NCI-H1417 (cell line): Measurements from ENCODE around the gene DDB1.

Source experiments
- DNase-seq, 3 experiments: peaks; one replicate each; lab custom pipeline; 2025; lab: John Stamatoyannopoulos, UW

The DDB1 gene

DNA sequence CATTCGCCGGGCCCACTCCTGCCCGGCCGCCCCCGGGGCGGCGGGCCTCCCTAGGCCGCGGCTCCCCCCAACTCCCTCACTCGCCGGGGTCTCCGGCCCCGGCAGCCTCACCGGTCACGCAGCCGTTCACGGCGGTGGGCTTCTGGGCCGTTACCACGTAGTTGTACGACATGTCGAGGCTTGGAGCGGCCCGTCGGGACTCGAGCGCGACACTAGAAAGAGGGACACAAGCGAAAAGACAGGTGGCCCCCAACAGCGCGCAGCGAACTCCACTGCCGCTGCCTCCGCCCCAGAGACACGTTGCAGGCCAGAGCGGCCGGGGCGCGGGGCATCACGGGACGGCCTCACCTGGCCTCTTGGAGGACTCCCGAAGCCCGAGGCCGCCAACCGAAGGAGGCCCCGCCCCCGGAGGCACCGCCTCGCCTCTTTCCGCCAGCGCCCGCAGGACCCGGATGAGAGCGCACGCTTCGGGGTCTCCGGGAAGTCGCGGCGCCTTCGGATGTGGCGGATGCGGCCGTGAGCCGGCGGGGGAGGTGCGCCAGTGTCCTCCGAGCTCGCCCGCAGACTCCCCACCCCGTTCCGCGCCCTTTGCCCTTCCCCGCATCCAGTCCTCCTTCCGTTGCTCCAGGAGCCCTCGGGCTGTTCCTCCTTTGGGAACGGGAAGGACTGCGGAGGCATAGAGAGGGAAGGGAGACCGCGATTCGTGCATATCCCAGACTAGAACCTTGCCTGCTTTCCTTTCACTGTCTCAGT is at the start of gene DDB1, which contains the start of gene TKFC:
Gene DDB1, minus strand, starts transcription at position 309 of the 753 bp plus-strand sequence. Its CDS starts 137 bp downstream, at position 172.
Gene TKFC, plus strand, starts transcription at position 432 of the 753 bp plus-strand sequence. CDS start 1,501 bp downstream, outside the sequence.
- DNase-seq: peak; percentile 96 to 99 (median 98)

GRCh38 chr11:61380884-61381283 is 48.0 kb upstream of the DDB1 start:
- DNase-seq: peak in 1 of 3 experiments; percentile 29

GRCh38 chr11:61378713-61379313 is 45.9 kb upstream of the DDB1 start:
- DNase-seq: no peak

DNA sequence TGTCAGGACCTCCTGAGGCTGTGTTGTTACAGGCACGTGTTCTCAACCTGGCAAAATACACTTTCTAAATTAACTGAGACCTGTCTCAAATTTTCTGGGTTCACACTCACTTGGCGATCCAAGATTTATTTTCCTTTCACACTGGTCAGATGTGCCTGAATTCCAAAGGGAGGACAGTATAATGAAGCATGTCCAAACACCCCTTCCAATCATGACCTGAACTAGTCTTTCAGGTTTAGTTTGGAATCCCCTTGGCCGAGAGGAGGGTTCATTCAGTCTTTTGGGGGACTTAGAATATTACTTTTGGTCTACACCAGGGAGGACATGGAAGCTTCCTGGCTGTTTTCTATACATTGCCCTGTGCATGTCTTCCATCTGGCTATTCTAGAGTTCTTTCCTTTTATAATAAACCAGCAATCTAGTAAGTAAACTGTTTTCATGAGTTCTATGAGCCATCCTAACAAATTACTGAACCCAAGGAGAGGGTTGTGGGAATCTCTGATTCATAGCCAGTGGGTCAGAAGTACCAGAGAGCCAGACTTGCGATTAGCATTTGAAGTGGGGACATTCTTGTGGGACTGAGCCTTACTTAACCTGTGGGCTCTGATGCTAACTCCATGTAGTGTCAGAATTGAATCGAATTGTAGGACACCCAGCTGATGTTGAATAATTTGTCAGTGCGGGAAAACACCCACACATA is 44.7 kb upstream of the DDB1 start:
- no peak for DNase-seq

DNA sequence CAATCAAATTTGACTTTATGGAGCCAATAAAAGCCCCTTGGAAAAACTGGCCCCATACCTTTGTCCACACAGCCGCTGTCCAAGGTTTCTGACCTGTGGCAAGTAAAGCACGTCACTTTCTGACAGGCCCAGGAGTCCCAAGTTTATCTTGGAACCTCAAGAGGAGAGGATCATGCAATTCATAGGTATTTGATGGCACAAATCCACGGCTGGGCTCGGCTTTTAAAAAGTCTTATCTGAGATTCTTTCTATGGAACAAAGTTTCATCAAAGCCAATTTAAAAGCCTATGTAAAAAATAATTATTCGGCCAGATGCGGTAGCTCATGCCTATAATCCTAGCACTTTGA is 42.8 kb upstream of the DDB1 start:
- no peak for DNase-seq

DNA sequence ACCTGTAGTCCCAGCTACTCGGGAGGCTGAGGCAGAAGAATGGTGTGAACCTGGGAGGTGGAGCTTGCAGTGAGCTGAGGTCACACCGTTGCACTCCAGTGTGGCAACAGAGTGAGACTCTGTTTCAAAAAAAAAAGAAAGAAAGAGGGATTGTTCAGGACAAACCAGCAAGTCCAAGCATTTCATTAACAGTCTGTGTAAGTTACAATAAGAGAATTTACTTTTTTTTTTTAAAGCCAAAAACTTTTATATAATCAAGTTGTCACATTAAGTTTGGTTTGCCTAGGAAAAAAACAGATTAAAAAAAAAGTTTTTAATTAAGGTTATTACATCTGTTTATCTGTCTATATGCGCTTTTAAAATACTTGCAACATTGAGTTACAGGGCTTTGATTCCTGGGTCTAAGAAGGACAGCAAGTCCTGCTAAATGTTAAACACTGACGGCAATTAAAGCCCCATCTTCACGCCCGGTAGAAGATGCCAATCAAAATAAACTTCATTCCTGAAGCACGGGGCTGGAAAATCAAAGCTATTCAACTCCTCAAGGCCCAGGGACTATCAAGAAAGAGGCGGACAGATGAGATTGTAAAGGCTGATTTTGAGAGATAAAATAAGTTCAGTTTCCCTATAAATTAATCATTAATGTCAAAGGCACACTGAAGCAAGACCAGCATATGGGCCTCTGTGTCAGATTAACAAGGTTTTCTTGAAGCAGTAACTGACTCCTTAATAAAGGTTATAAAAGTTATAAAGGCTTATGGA is 39.9 kb upstream of the DDB1 start:
- DNase-seq: no peak

- no peak for DNase-seq
Observed at GRCh38 chr11:61370349-61371005, 37.6 kb upstream of the DDB1 start.

GRCh38 chr11:61369372-61370348 is 36.8 kb upstream of the DDB1 start:
- DNase-seq: no peak

DNA sequence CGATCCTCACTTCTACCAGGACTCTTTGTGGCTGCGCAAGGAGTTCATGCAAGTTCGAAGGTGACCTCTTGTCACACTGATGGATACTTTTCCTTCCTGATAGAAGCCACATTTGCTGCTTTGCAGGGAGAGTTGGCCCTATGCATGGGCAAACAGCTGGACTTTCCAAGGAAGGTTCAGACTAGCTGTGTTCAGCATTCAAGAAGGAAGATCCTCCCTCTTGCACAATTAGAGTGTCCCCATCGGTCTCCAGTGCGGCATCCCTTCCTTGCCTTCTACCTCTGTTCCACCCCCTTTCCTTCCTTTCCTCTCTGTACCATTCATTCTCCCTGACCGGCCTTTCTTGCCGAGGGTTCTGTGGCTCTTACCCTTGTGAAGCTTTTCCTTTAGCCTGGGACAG is 35.7 kb upstream of the DDB1 start:
- DNase-seq: no peak

GRCh38 chr11:61367406-61367805 is 34.5 kb upstream of the DDB1 start:
- no peak for DNase-seq

- no peak for DNase-seq
Observed at GRCh38 chr11:61364012-61364675, 31.2 kb upstream of the DDB1 start.

- DNase-seq: peak in 1 of 3 experiments; percentile 51
Observed at GRCh38 chr11:61362542-61362875, 29.6 kb upstream of the DDB1 start.

DNA sequence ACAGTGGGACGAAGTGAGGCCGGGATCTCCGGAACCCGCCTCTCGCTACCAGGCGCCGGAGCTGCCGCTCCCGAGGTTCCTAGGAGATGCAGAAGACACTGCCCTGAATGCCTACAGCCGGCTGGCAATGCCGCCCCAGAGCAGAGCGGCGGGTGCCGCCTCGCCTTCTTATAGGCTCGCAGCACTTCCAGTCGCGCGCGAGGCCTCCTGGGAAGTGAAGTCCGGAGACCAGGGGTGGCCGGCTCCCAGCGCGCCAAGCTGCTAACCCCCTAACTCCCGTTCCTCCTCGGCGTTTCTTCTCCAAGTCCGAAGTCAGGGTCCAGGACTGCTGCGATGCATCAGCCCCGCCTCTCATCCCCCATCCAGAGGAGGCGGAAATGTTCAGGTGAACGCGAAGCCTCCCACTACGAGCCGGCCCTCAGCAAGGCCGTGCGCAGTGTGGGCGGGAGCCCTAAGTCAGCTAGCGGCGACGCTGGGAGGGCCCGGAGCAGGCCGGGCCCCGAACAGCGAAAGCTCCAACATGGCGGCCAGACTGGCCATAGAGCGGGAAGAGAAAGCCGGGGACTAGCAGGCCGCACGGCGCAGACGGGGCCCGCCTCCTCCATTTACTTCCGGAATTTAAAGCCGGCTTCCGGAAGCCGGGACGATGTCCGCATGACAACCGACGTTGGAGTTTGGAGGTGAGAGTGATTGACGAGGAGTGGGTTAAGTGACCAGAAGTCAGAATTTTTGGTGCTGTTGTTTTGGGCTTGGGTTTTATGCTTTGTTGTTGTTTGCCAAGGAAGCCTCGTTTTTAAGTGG is 29.0 kb upstream of the DDB1 start, which contains the start of the genes CYB561A3 and TMEM138:
Gene CYB561A3, minus strand, starts transcription at position 142 of the 801 bp plus-strand sequence. CDS start 5,169 bp downstream, outside the sequence.
Gene TMEM138, plus strand, starts transcription at position 634 of the 801 bp plus-strand sequence. CDS start 2,017 bp downstream, outside the sequence.
- DNase-seq: peak; percentile 95 to 99 (median 99)

DNA sequence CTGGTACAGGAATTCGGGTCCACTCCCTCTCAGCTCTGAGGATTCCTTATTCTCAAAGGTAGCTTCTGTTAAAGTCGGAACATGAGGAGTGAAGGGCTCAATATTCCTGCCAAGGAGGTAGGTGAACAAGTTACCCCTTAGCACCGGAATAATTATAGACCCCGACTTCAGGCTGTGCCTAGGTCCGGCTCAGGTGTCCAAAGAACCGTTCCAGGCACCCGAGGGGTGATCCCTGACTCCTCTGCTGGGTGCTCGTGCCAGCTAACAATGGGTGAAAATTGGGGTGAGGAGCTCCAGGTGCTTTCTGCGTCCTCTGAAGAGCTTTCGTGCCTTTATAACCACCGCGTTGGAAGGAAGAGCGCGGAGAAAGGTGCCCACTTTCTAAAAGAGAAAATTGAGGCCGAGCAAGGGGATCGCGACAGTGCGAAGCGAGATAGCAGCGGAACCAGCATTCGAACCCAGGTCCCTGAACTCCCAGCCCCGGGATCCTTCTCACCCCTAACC is 28.4 kb upstream of the DDB1 start:
- no peak for DNase-seq

- no peak for DNase-seq
Observed at GRCh38 chr11:61359516-61359915, 26.6 kb upstream of the DDB1 start.

DNA sequence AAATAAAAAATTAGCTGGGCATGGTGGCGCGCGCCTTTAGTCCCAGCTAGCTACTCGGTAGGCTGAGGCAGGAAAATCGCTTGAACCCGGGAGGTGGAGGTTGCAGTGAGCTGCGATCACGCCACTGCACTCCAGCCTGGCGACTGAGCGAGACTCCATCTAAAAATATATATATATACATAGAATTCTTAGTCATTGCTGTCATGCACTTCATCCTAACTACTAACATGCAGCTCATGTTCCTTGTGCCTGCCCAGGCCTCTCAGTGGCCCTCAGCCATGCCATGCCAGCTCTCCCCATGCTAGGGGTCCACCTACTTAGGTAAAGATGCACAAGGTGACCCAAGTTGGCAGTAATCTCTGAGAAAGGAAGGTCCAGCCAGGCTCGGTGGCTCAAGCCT is 25.7 kb upstream of the DDB1 start:
- no peak for DNase-seq

DNA sequence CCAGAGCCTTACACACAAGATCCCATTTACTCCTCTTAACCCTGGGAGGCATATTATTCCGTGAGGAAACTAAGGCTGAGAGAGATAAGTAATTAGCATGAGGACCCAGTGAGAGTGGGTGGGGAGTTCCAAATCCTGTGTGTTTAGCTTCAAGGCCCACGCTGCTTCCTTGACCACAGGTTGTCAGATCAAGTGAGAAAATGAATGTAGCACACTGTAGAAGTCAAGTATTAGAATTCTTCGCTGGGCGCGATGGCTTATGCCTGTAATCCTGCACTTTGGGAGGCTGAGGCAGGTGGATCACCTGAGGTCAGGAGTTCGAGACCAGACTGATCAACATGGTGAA is 25.0 kb upstream of the DDB1 start:
- DNase-seq: no peak

GRCh38 chr11:61357233-61357893 is 24.5 kb upstream of the DDB1 start:
- DNase-seq: no peak
